Keratinocyte (primary cell): ENCODE results near the gene KRT84. TPM values are rescaled to one million over a fixed set of nuclear protein-coding genes. Genes with fewer than 3 reads are reported as not detected.

Source experiments
- DNase-seq: peaks from one replicate; pipeline ENCODE4 v3.0.0-alpha.2; 2011; ENCODE audit warnings: low read depth, missing footprints, low spot score
- FAIRE-seq: peaks from 2 replicates; lab custom pipeline; 2011; peaks lifted over from hg19 to GRCh38; lab: Jason Lieb, UNC
- H2AFZ ChIP-seq: 2 replicates; pipeline ENCODE4 v1.6.0; 2012; ENCODE audit warnings: low read length, control low read depth, inconsistent platforms; ENCODE audit not compliant: control insufficient read depth
- H3K27ac ChIP-seq: 2 replicates; pipeline ENCODE4 v1.5.1; 2011; ENCODE audit warnings: low read length; ENCODE audit not compliant: control insufficient read depth, insufficient read depth
- H3K27me3 ChIP-seq: 3 replicates; pipeline ENCODE4 v1.6.0; 2011; ENCODE audit warnings: low read length; ENCODE audit not compliant: control insufficient read depth, insufficient read depth; ENCODE audit errors: extremely low read depth
- H3K36me3 ChIP-seq, 2 experiments: 2 replicates in 1 of 2; 3 replicates in 1 of 2; pipeline ENCODE4 v1.5.1; 2011; ENCODE audit warnings: low read length in 2 of 2, mild to moderate bottlenecking in 1 of 2; ENCODE audit not compliant: control insufficient read depth in 2 of 2, insufficient read depth in 2 of 2; ENCODE audit errors: extremely low read depth in 1 of 2
- H3K4me1 ChIP-seq: 3 replicates; pipeline ENCODE4 v1.5.1; 2011; ENCODE audit warnings: low read length; ENCODE audit not compliant: control insufficient read depth, insufficient read depth; ENCODE audit errors: extremely low read depth
- H3K4me2 ChIP-seq: 3 replicates; pipeline ENCODE4 v1.6.0; 2011; ENCODE audit warnings: low read depth, low read length; ENCODE audit not compliant: control insufficient read depth, insufficient read depth; ENCODE audit errors: extremely low read depth
- H3K4me3 ChIP-seq, 3 experiments: fragments of 200-600 bp in 1 of 3; sonication (generic) in 1 of 3; 2 replicates in 2 of 3; 3 replicates in 1 of 3; pipeline ENCODE4 v1.5.1; 2011 to 2016; ENCODE audit warnings: low read length in 3 of 3, mild to moderate bottlenecking in 3 of 3, control low read depth in 2 of 3, inconsistent platforms in 1 of 3, low read depth in 1 of 3, mixed read lengths in 1 of 3, mixed run types in 1 of 3, moderate library complexity in 1 of 3; ENCODE audit not compliant: control insufficient read depth in 2 of 3, insufficient read depth in 2 of 3; ENCODE audit errors: extremely low read depth in 1 of 3
- H3K79me2 ChIP-seq: 2 replicates; pipeline ENCODE4 v1.6.0; 2012; ENCODE audit warnings: low read length; ENCODE audit not compliant: control insufficient read depth, insufficient read depth
- H3K9ac ChIP-seq: 3 replicates; pipeline ENCODE4 v1.6.0; 2011; ENCODE audit warnings: low read length; ENCODE audit not compliant: control insufficient read depth, insufficient read depth; ENCODE audit errors: extremely low read depth
- H3K9me1 ChIP-seq: 3 replicates; pipeline ENCODE4 v1.6.0; 2011; ENCODE audit warnings: low read length; ENCODE audit not compliant: control insufficient read depth, insufficient read depth; ENCODE audit errors: extremely low read depth
- H3K9me3 ChIP-seq: 2 replicates; pipeline ENCODE4 v1.5.1; 2012; ENCODE audit warnings: low read depth, low read length; ENCODE audit not compliant: control insufficient read depth
- H4K20me1 ChIP-seq: 3 replicates; pipeline ENCODE4 v1.6.0; 2011; ENCODE audit warnings: low read length; ENCODE audit not compliant: control insufficient read depth, insufficient read depth; ENCODE audit errors: extremely low read depth
- CTCF ChIP-seq, 3 experiments: IDR thresholded peaks in 1 of 3; conservative IDR thresholded peaks in 1 of 3; optimal IDR thresholded peaks in 1 of 3; 2 replicates in 2 of 3; 3 replicates in 1 of 3; pipeline versions ENCODE3 to v1.5.1; 2011; ENCODE audit warnings: low read length in 3 of 3, mild to moderate bottlenecking in 3 of 3, moderate library complexity in 2 of 3, control low read depth in 1 of 3, inconsistent platforms in 1 of 3; ENCODE audit not compliant: insufficient read depth in 2 of 3; ENCODE audit errors: extremely low read depth in 1 of 3
- EZH2 ChIP-seq: IDR thresholded peaks from one replicate; pipeline ENCODE4 v1.6.1; 2012; ENCODE audit warnings: inconsistent platforms, mild to moderate bottlenecking, low read length, moderate library complexity
- dilution Hi-C: fragments of 300-500 bp; cut with MboI; formaldehyde crosslinking; loops from one replicate; pipeline ENCODE4 v1.7.0; 2020; ENCODE audit warnings: low sequenced_read_pairs; ENCODE audit not compliant: extremely low pct_ligation_motif_present
- polyA plus RNA-seq, 5 experiments: library from polyadenylated mRNA; depleted of rRNA in 3 of 5; stranded (reverse) in 3 of 5; stranded (forward) in 1 of 5; unstranded in 1 of 5; fragments of >200 nt; gene quantifications; 1 replicate in 1 of 5; 2 replicates in 3 of 5; 3 replicates in 1 of 5; pipeline versions ENCODE4 v1.2.1 to v1.2.3, GENCODE V29; 2011 to 2012; ENCODE audit warnings: missing spikeins in 2 of 5, low read depth in 1 of 5, low replicate concordance in 1 of 5

Gene KRT84
- polyA plus RNA-seq, 1 donor (not counting 4 experiments of a cell fraction or from before 2014, with no cell fraction given) = 0.10 TPM

- Histone ChIP-seq H3K9me1 (no peaks in the 10 kb centered on the region), H3K79me2 (no peaks in the 10 kb centered on the region), H3K9me3 (no peaks in the 10 kb centered on the region), H3K9ac (no peak overlapping the region), H2AFZ (no peak overlapping the region), H4K20me1 (no peaks in the 10 kb centered on the region), H3K27ac (no peak overlapping the region), H3K36me3 (no peaks in the 10 kb centered on the region), H3K4me1 (no peaks in the 10 kb centered on the region), H3K4me2 (no peak overlapping the region), H3K4me3 (no peak overlapping the region), H3K27me3 (no peaks in the 10 kb centered on the region)
- dilution Hi-C loops = no loop called here
- FAIRE-seq = no peak
- TF ChIP-seq CTCF (optimal IDR thresholded peaks at IDR 0.05 in 1 of 3, IDR thresholded peaks at IDR 0.05 in 1 of 3, conservative IDR thresholded peaks at IDR 0.05 in 1 of 3; ENCODE audit: extremely low read depth in 1 of 3, insufficient read depth in 2 of 3, low read length in 3 of 3) = no peak
- no peak for TF ChIP-seq EZH2
- DNase-seq = no peak
Observed at GRCh38 chr12:52398176-52398575, 12.7 kb upstream of the KRT84 start.

GRCh38 chr12:52396656-52397055, 11.2 kb upstream of the KRT84 start:
- Histone ChIP-seq H3K79me2 (no peaks in the 10 kb centered on the region), H3K27me3 (no peaks in the 10 kb centered on the region), H3K4me3 (no peak overlapping the region), H3K9me3 (no peaks in the 10 kb centered on the region), H3K4me1 (peaks cover 14% of the 10 kb centered on the region), H4K20me1 (no peaks in the 10 kb centered on the region), H3K9me1 (no peaks in the 10 kb centered on the region), H3K9ac (no peak overlapping the region), H3K36me3 (no peaks in the 10 kb centered on the region), H3K4me2 (no peak overlapping the region), H3K27ac (no peak overlapping the region), H2AFZ (no peak overlapping the region)
- no peak for FAIRE-seq
- TF ChIP-seq CTCF (optimal IDR thresholded peaks at IDR 0.05 in 1 of 3, IDR thresholded peaks at IDR 0.05 in 1 of 3, conservative IDR thresholded peaks at IDR 0.05 in 1 of 3; ENCODE audit: extremely low read depth in 1 of 3, insufficient read depth in 2 of 3, low read length in 3 of 3) (no peak), EZH2 (no peak)
- dilution Hi-C loops = no loop called here
- no peak for DNase-seq
